Adrenal gland (tissue), 12 donors: ENCODE data around the gene GBF1. TPM values are rescaled to one million over a fixed set of nuclear protein-coding genes. Genes with fewer than 3 reads are reported as not detected.
"Not testable (repeated sequence)": the region's sequence is repeated elsewhere in the genome, so short reads cannot be mapped to it uniquely, and the experiment has no call there.

Source experiments
- DNase-seq, 7 donors: peaks; one replicate each; pipeline ENCODE4 v3.0.0-alpha.2; 2019 to 2020
- H3K27ac ChIP-seq, 5 donors: fragments of 200-600 bp; sonication (generic) in 4 of 5; 1 replicate in 3 of 5; 2 replicates in 2 of 5; pipeline versions ENCODE4 v1.5.1 to v1.8.0; 2016 to 2020; ENCODE audit warnings: mild to moderate bottlenecking in 1 of 5
- H3K27me3 ChIP-seq: fragments of 200-600 bp; 2 replicates; pipeline ENCODE4 v1.8.0; 2021
- H3K36me3 ChIP-seq, 2 donors: fragments of 200-600 bp; replicated peaks in 1 of 2; 1 replicate in 1 of 2; 2 replicates in 1 of 2; pipeline versions ENCODE4 v1.5.1 to v1.8.0; 2018 to 2022
- H3K4me1 ChIP-seq, 2 donors: fragments of 200-600 bp; replicated peaks in 1 of 2; 1 replicate in 1 of 2; 2 replicates in 1 of 2; pipeline versions ENCODE4 v1.5.1 to v1.8.0; 2018 to 2021
- H3K4me3 ChIP-seq, 4 donors: fragments of 200-600 bp; sonication (generic) in 3 of 4; one replicate each; pipeline ENCODE4 v1.5.1; 2016 to 2018
- H3K9me3 ChIP-seq, 3 donors: fragments of 200-600 bp; sonication (generic) in 1 of 3; replicated peaks in 1 of 3; 1 replicate in 2 of 3; 2 replicates in 1 of 3; pipeline versions ENCODE4 v1.5.1 to v1.8.0; 2016 to 2021
- CTCF ChIP-seq, 6 experiments: fragments of 450-650 bp in 4 of 6; fragments of 200-600 bp in 2 of 6; sonication (generic) in 1 of 6; IDR thresholded peaks; 1 replicate in 5 of 6; 2 replicates in 1 of 6; pipeline versions ENCODE4 v1.5.1 to v1.8.0; 2016 to 2021; ENCODE audit warnings: antibody characterized with exemption in 6 of 6, mild to moderate bottlenecking in 2 of 6, moderate library complexity in 1 of 6
- POLR2A ChIP-seq, 2 donors: fragments of 450-650 bp; IDR thresholded peaks; one replicate each; pipeline ENCODE4 v1.6.1; 2017; ENCODE audit warnings: antibody characterized with exemption in 2 of 2, mild to moderate bottlenecking in 2 of 2, moderate library complexity in 1 of 2
- WGBS, 4 donors: extraction: QIAGEN DNeasy Blood & Tissue Kit in 2 of 4; methylation state at CpG; one replicate each; pipeline versions ENCODE4 v1.1.5 to v1.1.7; 2013 to 2017; 5-methylcytosine and 5-hydroxymethylcytosine counted together
- intact Hi-C, 2 donors: fragments of 100-400 bp; cut with DNase I; formaldehyde crosslinking; loops; one replicate each; pipeline versions ENCODE4 v1.14.1 to v1.15.0; 2022 to 2023
- polyA plus RNA-seq, 3 donors: library from polyadenylated mRNA; stranded (reverse); fragments of 200-250 nt in 2 of 3; fragments of 350-450 nt in 1 of 3; fragmentation: Illumina TruSeq in 1 of 3; extraction: RNeasy Lipid Tissue Mini Kit (QIAGEN cat#74804) in 1 of 3; gene quantifications; one replicate each; pipeline ENCODE4 v1.2.3, GENCODE V29; 2013 to 2014
- total RNA-seq, 9 donors: library from RNA; depleted of rRNA in 4 of 9; stranded (reverse); fragments of >200 nt in 4 of 9; fragments of 120-200 nt in 1 of 9; fragmentation: NEBNext Ultra II Directional in 1 of 9; extraction: Animal tissue kit (Norgen Biotek cat#: 25700) in 1 of 9; gene quantifications; one replicate each; pipeline versions ENCODE4 v1.1.0 to v1.2.4, GENCODE V29; 2013 to 2023
- donor health status: healthy with polysubstance abuse.
- donor health status: Bipolar disorder and iron deficiency.
- donor health status: DM: yes; HTN: yes; CAD: no.
- donor health status: DM: no; HTN: no; CAD: no.
- donor health status: DM: no; HTN: no; CAD: no.
- donor health status: DM: yes; HTN: yes; CAD: no.

GBF1 gene
- total and polyA plus RNA-seq, 12 donors, result 16.4 to 46.1 (median 37.7) TPM

- no peak for TF ChIP-seq POLR2A (IDR thresholded peaks at IDR 0.05)
- no peak for TF ChIP-seq CTCF (IDR thresholded peaks at IDR 0.05)
- Histone ChIP-seq H3K27me3 (no peaks in the 10 kb centered on the region), H3K4me3 (no peak overlapping the region), H3K9me3 (no peaks in the 10 kb centered on the region), H3K27ac (no peak overlapping the region), H3K36me3 (no peaks in the 10 kb centered on the region), H3K4me1 (peaks cover 24 to 45% of the 10 kb centered on the region in 2 donors)
- no peak for DNase-seq
- WGBS, 4 donors, result 43 to 78% (median 56%) methylated on average over 2 of the region's 2 CpGs
- intact Hi-C loops, result no loop called here
Measured at GRCh38 chr10:102243309-102243708, 2.0 kb upstream of the GBF1 start.

GRCh38 chr10:102245932-102246251 is 560 bp downstream of the GBF1 start:
- H3K9me3 ChIP-seq, result no peaks in the 10 kb centered on the region
- no peak for DNase-seq
- intact Hi-C loops, result no loop called here
- peaks cover 25 to 46% of the 10 kb centered on the region in 2 donors for H3K4me1 ChIP-seq
- H3K4me3 ChIP-seq, result peak overlapping the region; percentile 68 to 91 (median 78)
- peak overlapping the region; percentile 50 to 96 (median 81) for H3K27ac ChIP-seq
- H3K27me3 ChIP-seq, result no peaks in the 10 kb centered on the region
- H3K36me3 ChIP-seq, result no peaks in the 10 kb centered on the region
- TF ChIP-seq CTCF (IDR thresholded peaks at IDR 0.05) (no peak), POLR2A (IDR thresholded peaks at IDR 0.05) (no peak)
- WGBS, 4 donors, result 1 to 3% (median 2%) methylated on average over 4 of the region's 4 CpGs

- Histone ChIP-seq H3K4me1 (peaks cover 25 to 42% of the 10 kb centered on the region in 2 donors), H3K36me3 (no peaks in the 10 kb centered on the region), H3K9me3 (no peaks in the 10 kb centered on the region), H3K27ac (peak overlapping the region in 2 of 5 donors; percentile 80 to 96), H3K4me3 (peak overlapping the region in 3 of 4 donors; percentile 73 to 91 (median 83)), H3K27me3 (no peaks in the 10 kb centered on the region)
- DNase-seq, result no peak
- TF ChIP-seq POLR2A (IDR thresholded peaks at IDR 0.05) (no peak), CTCF (IDR thresholded peaks at IDR 0.05) (no peak)
- 9 to 18% (median 17%) methylated on average over 3 of the region's 3 CpGs for WGBS, 4 donors
- intact Hi-C loops, result no loop called here
Measured at GRCh38 chr10:102246261-102246660, 929 bp downstream of the GBF1 start.

GRCh38 chr10:102247734-102248133 is 2.4 kb downstream of the GBF1 start:
- Histone ChIP-seq H3K4me1 (peaks cover 25 to 33% of the 10 kb centered on the region in 2 donors), H3K27me3 (no peaks in the 10 kb centered on the region), H3K9me3 (no peaks in the 10 kb centered on the region), H3K36me3 (no peaks in the 10 kb centered on the region), H3K4me3 (no peak overlapping the region), H3K27ac (no peak overlapping the region)
- DNase-seq, result peak in 1 of 7 donors; percentile 21
- intact Hi-C loops, result no loop called here
- TF ChIP-seq POLR2A (IDR thresholded peaks at IDR 0.05) (no peak), CTCF (IDR thresholded peaks at IDR 0.05) (no peak)

GRCh38 chr10:102252508-102252907 is 7.2 kb downstream of the GBF1 start:
- H3K27me3 ChIP-seq, H3K27ac ChIP-seq, intact Hi-C loops, H3K36me3 ChIP-seq, H3K4me3 ChIP-seq, H3K9me3 ChIP-seq, DNase-seq: not testable (repeated sequence)
- peaks cover 9 to 20% of the 10 kb centered on the region in 2 donors for H3K4me1 ChIP-seq
- WGBS, 4 donors, result 93 to 97% (median 94%) methylated on average over 3 of the region's 3 CpGs
